Stimulated activated CD8-positive, alpha-beta memory T cell treated with anti-CD3 and anti-CD28 coated beads, Interleukin-15, amount 100 ng/mL, for 48 hours (primary cell): Measurements from ENCODE around the gene ZC3H10.
"Not testable (repeated sequence)": the region's sequence is repeated elsewhere in the genome, so short reads cannot be mapped to it uniquely, and the experiment has no call there.

ENCODE experiments used
- DNase-seq, 2 donors: peaks; one replicate each; pipeline ENCODE4 v3.0.0-alpha.2; 2020; ENCODE audit warnings: low read depth in 2 of 2

The ZC3H10 gene

DNA sequence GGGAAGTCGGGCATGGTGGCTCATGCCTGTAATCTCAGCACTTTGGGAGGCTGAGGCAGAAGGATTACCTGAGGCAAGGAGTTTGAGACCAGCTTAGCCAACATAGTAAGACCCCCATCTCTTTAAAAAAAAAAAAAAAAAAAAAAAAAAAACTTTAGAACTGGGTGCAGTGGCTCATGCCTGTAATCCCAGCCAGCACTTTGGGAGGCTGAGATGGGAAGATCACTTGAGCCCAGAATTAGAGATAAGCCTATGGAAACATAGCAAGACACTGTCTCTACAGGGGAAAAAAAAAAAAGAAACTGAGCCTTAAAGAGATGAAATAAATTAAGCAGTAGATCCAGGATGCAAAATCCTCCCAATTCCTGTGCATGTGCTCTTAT, 15.4 kb upstream of the ZC3H10 start:
- DNase-seq = no peak

DNA sequence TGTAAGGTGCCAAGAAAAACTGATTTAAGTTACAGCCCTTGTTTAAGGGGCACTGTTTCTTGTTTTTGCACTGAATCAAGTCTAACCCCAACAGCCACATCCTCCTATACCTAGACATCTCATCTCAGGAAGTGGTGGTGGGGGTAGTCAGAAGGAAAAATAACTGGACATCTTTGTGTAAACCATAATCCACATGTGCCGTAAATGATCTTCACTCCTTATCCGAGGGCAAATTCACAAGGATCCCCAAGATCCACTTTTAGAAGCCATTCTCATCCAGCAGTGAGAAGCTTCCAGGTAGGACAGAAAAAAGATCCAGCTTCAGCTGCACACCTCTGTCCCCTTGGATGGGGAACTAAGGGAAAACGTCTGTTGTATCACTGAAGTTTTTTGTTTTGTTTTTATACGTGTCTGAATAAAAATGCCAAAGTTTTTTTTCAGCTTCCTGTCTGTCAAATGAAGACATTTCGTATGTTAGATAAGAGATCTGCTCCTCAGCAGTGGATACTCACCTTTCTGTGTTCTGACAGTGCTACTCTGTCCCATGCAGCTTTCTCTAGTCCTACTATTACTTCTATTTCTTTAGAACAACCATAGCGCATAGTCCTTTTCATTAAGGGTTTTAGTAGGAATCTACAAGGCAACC, 14.9 kb upstream of the ZC3H10 start:
- DNase-seq = no peak

DNA sequence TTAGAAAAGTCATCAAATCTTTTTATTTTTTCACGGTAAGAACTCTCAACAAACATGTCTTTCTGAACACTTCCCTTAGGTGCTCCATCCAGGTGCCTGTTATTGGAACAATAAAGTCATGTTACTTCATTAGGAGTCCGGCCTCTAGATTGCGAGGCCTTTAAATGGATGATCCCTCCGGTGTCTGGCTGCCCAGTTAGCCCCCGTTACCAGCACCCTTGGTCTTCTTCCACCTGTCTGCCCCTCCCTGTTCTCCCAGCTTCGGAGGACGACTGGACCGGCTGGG, 14.3 kb upstream of the ZC3H10 start:
- DNase-seq = no peak

DNA sequence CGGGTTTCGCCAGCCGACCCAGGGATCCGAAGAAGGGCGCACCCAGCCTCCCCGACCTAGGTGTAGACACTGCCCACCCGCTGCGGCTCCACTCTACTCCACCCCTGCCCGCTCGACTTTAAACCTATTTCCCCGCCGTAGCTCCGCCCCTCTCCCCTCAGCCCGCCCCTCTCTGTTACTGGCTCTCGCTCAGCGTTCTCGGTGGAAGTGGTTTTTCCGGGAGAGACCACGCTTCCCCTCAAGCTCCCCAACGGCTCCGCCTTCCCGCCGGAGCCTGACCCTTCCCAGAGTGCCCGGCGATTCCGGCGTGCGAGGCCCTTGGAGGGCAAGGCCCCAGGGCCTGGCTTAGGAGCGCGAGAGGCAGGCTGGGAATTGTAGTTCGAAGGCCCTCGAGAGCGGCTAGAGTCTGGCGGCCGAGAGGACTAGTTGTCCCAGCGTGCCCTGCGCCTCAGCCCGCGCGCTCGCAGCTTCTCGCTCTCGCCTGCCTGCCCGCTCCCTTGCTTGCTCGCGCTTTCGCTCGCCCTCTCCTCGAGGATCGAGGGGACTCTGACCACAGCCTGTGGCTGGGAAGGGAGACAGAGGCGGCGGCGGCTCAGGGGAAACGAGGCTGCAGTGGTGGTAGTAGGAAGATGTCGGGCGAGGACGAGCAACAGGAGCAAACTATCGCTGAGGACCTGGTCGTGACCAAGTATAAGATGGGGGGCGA, 13.8 kb upstream of the ZC3H10 start, which contains the start of gene PA2G4:
TSS of gene PA2G4 (plus strand) at position 451 of the 706 bp plus-strand sequence. CDS start at position 630, 179 bp downstream.
- DNase-seq = peak; percentile 98

DNA sequence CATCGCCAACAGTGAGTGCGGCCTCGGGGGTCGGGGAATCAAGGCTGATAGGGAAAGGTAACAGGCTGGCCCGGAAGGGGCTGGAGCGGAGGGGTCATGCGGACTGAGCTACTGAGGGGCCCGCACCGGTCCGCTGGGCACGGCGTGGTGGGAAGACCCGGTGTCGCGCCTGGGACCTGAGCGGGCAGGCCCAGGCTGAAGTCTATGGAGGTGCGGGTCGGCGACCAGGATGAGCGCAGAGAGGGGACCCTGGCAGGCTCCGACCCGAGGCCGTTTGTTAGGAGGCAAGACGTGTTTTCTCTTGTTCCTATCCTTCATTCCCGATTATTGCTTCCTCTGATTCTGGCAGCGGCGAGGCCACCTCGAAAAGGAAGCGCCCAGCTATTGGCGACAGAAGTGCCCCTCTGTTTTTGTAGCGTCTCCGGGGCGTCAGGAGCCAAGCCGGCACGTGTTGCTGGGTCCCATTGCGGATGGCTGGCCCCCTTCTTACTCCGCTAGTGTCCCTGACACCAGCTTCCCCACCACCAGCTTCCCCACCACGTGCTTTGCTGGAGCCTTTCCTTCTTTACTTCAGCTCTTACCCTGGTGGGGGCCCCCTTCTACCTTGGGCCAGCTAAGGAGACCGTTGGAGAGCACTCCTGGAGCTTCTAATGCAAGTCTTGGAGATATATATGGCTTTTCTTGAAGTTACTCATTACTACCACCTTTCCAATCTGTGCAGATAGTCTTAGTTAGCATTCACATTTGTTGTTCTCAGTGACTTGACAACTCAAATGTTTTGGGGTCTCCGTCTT, 13.1 kb upstream of the ZC3H10 start:
- DNase-seq = no peak

DNA sequence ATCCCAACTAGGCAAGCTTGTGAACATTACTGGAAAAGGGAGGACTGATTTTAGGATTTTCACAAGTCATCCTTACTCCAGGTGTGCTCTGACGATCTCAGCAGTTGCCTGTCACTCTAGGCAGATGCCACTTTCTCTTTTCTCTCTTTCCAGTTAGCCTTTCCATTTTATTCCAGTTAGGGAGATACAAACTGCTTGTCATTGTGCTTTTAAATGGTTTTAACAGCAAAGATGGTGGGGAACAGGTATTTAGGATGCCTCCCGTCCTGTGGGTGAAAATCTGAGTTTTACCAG, 12.5 kb upstream of the ZC3H10 start:
- DNase-seq = no peak

DNA sequence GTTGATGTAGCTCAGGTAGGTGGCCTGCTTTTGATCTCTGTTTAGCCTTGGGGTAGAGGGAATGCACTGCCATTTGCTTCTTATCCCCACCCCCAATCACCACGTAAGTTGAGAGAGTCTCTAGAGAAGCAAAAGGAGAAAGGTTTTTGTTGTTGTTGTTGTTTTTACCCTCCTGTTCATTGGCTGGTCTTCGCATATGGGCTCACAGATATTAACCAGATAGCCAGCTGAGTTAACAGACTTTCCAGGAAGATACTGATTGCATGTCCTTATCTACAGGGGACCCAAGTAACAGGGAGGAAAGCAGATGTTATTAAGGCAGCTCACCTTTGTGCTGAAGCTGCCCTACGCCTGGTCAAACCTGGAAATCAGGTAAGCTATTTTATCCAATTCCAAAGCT, 10.8 kb upstream of the ZC3H10 start:
- no peak for DNase-seq

DNA sequence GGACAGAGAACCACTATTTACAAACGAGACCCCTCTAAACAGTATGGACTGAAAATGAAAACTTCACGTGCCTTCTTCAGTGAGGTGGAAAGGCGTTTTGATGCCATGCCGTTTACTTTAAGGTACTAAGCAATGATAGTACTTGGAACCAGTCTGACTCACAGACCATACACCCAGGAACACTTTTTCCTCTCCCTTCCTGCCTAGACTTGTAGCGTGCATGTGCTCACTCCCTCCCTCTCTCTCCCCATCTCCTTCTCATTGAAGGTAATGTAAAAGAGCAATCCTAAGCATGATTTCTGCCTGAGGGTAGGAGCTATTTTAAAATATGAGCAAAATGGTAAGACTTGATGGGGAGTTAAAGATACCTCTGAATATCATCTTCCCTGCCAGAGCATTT, 7.5 kb upstream of the ZC3H10 start:
- DNase-seq = no peak

DNA sequence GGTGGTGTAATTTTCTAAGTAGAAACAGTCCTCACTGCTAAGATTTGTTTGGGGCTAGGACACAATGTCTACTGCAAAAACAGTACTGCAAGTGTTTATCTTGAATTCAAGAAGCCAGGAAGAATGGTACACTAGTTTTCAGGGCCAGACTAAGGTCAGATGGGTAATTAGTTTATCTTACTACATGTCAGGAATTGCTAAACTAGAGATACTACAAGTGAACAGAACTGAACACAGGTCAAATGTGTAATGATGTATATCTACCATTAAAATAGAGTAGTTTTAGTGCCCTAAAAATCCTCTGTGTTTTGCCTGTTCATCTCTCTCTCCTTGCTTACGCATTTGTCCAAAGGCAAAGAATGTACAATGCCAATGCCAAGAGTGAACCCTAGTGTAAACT, 4.0 kb upstream of the ZC3H10 start:
- no peak for DNase-seq

DNA sequence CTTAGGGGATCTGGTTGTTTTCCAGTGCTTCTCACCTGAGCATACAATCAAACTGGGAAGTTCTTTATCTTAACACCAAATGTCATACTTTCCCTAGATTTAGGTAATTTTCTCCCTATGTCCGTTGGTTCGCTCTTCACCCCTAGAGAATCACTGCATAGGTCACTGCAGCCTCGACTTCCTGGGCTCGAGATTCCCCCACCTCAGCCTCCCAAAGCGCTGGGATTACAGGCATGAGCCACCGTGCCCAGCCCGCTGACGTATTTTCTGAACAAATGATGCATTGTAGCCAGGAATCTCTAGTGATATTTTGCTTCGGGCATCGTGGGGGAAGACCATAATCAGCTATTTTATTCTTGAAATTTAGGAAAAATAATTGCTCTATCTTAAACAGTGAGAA, 2.7 kb upstream of the ZC3H10 start:
- DNase-seq = no peak

DNA sequence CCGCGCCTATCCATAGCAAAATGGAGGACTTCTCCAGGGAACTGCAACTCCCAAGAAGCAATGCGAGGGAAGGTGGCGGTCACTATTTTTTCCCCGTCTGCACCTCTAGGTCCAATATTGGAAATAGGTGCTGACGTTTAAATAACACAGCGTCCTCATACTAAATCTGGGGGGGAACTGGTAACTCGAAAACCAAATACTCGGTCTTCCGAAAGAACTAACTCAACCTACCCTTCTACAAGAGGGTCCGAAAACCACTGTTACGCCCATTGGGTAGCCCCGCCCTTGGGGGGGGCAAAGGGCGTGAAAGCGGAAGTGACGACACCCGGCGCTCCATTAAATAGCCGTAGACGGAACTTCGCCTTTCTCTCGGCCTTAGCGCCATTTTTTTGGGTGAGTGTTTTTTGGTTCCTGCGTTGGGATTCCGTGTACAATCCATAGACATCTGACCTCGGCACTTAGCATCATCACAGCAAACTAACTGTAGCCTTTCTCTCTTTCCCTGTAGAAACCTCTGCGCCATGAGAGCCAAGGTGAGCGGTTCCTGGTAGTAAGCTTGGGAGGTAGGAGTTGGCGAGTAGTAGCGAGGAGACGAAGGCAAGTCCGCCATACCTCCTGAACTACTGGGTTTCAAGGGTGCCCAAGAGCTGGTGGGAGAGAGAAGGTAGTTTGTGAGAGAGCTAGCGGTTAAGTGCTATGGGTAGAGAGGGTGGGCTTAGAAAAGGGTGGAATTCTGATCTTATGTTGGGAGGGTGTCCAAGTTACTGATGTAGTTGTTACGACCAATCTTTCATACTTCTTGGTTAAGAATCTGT, 1.6 kb upstream of the ZC3H10 start, which contains the start of gene RPL41:
TSS of gene RPL41 (plus strand) at position 367 of the 815 bp plus-strand sequence.
- peak; percentile 87 for DNase-seq

DNA sequence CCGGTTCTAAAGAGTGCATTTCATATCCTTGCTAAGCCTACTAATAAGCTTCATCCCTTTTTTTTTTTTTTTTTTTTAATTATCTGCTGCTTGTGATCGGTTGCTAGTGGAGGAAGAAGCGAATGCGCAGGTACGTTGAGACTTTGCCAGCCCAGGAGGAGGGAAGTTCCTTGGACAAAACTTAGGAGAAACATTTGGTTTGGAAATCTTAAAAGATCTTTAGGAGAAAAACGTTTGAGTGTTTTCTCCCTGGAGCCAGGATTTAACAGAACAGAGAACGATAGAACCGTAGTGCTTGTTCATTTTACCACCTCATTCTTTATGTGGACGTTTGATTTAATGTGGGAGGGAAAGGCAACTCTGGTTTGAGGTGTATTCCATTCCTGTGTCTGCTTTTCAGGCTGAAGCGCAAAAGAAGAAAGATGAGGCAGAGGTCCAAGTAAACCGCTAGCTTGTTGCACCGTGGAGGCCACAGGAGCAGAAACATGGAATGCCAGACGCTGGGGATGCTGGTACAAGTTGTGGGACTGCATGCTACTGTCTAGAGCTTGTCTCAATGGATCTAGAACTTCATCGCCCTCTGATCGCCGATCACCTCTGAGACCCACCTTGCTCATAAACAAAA, 872 bp upstream of the ZC3H10 start:
- not testable (repeated sequence) for DNase-seq

DNA sequence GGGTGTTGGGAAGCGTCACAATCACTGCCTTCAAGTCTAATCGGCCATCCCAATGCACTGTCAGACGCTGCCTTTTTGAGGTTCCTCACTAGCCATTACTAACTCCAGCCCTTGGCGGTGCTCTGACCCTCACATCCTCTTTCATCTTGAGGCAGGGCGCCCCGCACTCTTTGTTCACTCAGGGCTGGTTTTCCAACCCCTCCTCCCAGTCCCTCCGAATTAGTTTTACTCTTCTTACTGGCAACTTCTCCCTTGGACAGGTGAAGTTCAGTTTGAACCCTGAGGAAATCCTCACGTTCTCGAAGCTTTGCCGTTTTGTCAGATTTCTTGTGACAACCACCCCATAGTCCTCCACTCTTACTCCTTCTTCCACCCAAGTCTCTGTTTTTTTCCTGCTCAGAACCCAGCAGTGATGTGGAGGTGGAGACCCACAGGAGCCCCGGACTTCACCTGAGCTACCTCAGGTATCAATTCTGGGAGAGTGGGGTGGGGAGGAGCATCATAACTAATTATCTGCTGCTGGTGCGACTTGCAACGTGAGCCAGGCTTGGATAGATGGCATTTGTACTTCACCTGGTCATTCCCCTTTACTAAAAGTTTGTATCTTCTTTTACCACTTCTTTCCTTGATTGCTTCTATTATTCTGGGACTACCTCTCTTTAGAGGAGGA, 757 bp downstream of the ZC3H10 start:
- DNase-seq = no peak

DNA sequence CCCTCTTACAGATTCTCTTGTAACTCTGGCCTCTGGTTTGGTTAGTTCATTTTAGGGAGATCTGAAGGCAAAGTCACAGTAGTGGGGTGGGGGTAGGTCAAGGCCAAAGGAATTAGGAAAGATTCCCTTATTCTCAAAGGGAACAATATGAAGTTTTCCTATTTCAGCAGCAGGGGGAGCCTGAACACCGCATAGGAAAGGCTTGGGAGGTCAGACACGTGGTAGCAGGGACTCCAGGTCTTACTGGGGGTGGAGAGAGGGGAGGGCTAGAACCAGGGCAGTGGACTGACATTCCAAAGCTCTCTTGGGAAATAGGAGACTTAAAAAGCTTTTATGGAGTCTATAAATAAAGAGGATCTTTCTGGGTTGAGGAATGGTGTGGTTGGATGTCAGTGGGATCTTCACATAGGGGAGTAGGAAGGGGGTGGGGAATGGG, 1.3 kb downstream of the ZC3H10 start:
- peak in 1 of 2 donors; percentile 44 for DNase-seq

DNA sequence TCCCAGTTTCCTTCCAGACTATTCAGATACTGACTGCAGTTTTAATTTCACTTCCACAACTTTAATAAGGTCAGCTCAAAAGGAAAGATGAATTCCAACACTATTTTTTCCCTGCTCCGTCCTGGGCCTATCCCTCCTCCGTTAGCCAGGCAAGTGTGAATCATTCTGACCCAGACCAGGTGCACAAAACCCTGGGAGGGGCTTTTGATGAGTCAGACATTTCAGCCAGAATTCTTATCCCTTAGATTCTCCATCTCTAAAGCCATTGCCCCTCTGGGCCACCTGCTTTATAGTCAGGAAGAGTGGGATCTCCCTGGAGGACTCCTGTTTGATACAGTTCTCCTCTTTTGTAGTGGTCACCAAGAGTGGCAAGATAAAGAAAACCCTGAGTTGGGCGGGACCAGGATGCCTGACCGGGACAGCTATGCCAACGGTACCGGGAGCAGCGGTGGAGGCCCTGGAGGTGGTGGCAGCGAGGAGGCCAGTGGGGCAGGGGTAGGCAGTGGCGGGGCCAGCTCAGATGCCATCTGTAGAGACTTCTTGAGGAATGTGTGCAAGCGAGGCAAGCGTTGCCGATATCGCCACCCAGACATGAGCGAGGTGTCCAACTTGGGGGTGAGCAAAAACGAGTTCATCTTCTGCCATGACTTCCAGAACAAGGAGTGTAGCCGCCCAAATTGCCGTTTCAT, 2.2 kb downstream of the ZC3H10 start:
- no peak for DNase-seq

DNA sequence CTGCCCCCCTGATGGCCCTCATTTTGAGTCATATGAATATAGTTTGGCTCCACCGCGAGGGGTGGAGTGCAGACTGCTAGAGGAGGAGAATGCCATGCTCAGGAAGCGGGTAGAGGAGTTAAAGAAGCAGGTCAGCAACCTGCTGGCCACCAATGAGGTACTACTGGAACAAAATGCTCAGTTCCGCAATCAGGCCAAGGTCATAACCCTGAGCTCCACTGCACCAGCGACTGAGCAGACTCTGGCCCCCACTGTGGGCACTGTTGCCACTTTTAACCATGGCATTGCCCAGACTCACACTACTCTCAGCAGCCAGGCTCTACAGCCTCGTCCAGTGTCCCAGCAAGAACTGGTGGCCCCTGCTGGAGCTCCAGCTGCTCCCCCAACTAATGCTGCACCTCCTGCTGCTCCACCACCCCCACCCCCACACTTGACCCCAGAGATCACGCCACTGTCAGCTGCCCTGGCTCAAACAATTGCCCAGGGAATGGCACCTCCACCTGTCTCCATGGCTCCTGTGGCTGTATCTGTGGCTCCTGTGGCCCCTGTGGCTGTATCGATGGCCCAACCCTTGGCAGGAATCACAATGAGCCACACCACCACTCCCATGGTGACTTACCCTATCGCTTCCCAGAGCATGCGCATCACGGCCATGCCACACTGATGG, 3.3 kb downstream of the ZC3H10 start:
- DNase-seq = no peak

DNA sequence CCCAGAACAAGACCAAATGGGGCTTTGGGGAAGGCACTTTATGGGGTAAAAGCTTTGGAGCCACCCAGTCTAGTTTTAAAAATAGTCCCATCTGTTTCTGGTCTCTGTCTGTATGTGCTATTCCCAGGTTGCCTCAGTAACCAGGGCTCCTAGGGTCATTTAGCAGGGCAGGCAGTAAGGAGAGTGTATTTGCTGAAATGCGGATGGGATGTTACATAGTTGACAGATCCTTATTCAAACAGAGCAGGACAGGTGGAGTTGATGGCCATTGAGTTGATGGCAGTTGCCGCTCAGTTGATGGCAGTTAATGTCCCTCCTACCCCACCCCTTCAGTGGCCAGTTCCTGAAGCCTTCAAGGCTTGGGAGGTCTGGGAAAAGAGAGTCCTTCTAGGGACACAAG, 4.6 kb downstream of the ZC3H10 start:
- no peak for DNase-seq

DNA sequence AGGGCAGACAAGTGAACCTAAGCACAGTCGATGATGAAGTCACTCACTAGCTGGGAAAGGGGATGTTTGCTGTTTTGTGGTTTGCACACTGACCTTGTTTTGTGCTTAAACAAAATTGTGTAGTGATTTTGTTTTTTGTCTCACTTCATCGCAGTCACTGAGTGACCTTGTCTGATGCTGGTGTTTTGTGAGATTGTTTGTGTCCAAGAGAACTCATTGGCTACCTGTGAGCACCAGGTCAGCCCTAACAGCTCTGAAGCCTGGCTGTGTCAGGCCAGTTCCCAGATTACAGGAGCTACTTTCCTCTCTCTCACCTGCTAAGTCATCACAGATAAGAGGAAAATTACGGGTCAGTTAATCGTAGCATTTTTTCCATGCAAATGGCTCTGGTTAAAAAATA, 6.1 kb downstream of the ZC3H10 start:
- no peak for DNase-seq

DNA sequence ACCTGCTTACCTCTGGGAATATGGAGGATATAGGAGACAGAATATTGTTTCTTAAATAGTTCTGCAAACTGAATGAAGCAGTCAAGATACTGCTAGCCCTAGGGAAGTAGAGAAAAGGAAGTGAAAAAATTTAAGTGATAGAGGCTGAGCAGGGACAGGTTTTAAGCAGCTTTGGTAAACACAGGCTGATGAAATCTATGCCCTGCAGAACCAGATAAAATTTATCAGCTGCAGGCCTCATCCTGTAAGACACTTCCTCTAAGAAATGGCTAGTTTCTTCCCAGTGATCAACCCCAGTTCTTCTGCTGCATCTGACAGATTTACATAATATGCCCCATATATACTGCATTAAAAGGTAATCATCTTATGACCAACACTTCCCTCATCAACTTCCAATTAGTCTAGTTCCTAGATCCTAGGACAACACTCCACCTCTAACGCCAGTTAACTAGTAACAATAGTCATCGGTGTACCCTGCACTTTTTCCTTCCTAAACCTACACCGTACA, 8.7 kb downstream of the ZC3H10 start:
- no peak for DNase-seq

DNA sequence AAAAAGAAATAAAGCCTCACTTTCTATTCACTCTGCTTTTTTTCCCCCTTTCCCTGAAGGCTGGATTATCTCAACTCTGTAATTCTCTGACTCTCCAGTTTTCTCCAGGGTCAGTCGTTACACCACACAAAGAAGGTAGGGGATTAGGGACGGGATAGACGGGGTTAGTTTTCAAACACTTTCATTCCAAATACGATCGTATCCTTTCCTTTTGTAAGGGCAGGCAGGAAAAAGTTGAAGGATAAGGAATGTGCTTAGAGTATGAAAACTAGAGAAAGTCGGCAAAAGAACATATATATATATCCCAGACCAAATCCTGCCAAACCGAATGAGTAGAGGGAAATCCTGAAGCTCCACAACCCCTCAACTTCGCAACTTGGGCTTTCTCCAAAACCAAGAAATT, 9.4 kb downstream of the ZC3H10 start:
- no peak for DNase-seq
